DOHH2 (cell line): ENCODE results near the gene SNAPC3.

Experiments
- H3F3A ChIP-seq: fragments of 200-600 bp; sonication (generic), shearing (Covaris generic); 2 replicates; pipeline ENCODE4 v1.6.0; 2016; ENCODE audit warnings: antibody characterized with exemption, mild to moderate bottlenecking; ENCODE audit not compliant: control insufficient read depth, insufficient read depth
- H3K27ac ChIP-seq: fragments of 200-600 bp; sonication (generic); 2 replicates; pipeline ENCODE4 v1.5.1; 2014; ENCODE audit warnings: low read depth, mild to moderate bottlenecking, low read length, moderate library complexity
- H3K27me3 ChIP-seq: fragments of 200-600 bp; sonication (generic); 2 replicates; pipeline ENCODE4 v1.6.1; 2014; ENCODE audit warnings: mild to moderate bottlenecking, low read length, mixed read lengths; ENCODE audit not compliant: control insufficient read depth
- H3K36me3 ChIP-seq: fragments of 200-600 bp; sonication (generic); 2 replicates; pipeline ENCODE4 v1.6.1; 2014; ENCODE audit warnings: mild to moderate bottlenecking, low read length, moderate library complexity, mixed read lengths; ENCODE audit not compliant: control insufficient read depth
- H3K4me1 ChIP-seq: fragments of 200-600 bp; sonication (generic); 2 replicates; pipeline ENCODE4 v1.6.1; 2014; ENCODE audit warnings: mild to moderate bottlenecking, low read length, mixed read lengths; ENCODE audit not compliant: control insufficient read depth
- H3K4me2 ChIP-seq: fragments of 200-600 bp; sonication (generic); 2 replicates; pipeline ENCODE4 v1.6.0; 2014; ENCODE audit warnings: mild to moderate bottlenecking, low read length, moderate library complexity
- H3K4me3 ChIP-seq: fragments of 200-600 bp; sonication (generic); 2 replicates; pipeline ENCODE4 v1.5.1; 2014; ENCODE audit warnings: mild to moderate bottlenecking, low read length, mixed read lengths
- H3K79me2 ChIP-seq: fragments of 200-600 bp; sonication (generic); 2 replicates; pipeline ENCODE4 v1.6.1; 2014; ENCODE audit warnings: mild to moderate bottlenecking, low read length, mixed read lengths; ENCODE audit not compliant: control insufficient read depth
- H3K9me2 ChIP-seq: fragments of 200-600 bp; sonication (generic); replicated peaks from 2 replicates; pipeline ENCODE4 v1.6.1; 2014; ENCODE audit warnings: mild to moderate bottlenecking, low read length, mixed read lengths; ENCODE audit not compliant: control insufficient read depth
- H3K9me3 ChIP-seq: fragments of 200-600 bp; sonication (generic); 2 replicates; pipeline ENCODE4 v1.6.1; 2014; ENCODE audit warnings: antibody characterized with exemption, low read length, mixed read lengths; ENCODE audit not compliant: control insufficient read depth, insufficient read depth
- H4K20me1 ChIP-seq: fragments of 200-600 bp; sonication (generic); 2 replicates; pipeline ENCODE4 v1.6.0; 2014; ENCODE audit warnings: low read depth, mild to moderate bottlenecking, antibody characterized with exemption, low read length, moderate library complexity; ENCODE audit not compliant: control insufficient read depth, insufficient read depth
- EZH2phosphoT487 ChIP-seq: fragments of 200-600 bp; sonication (generic); IDR thresholded peaks from 2 replicates; pipeline ENCODE4 v1.6.1; 2017; ENCODE audit warnings: borderline replicate concordance, mild to moderate bottlenecking, antibody characterized with exemption, low read length, moderate library complexity, mixed read lengths
- TF ChIP-seq, protein P1 (sequence below): fragments of 200-600 bp; sonication (generic); IDR thresholded peaks from one replicate; pipeline ENCODE4 v1.5.1; 2014; ENCODE audit warnings: antibody characterized with exemption, mild to moderate bottlenecking, low read depth, low read length; ENCODE audit not compliant: poor library complexity, severe bottlenecking

SNAPC3 gene

DNA sequence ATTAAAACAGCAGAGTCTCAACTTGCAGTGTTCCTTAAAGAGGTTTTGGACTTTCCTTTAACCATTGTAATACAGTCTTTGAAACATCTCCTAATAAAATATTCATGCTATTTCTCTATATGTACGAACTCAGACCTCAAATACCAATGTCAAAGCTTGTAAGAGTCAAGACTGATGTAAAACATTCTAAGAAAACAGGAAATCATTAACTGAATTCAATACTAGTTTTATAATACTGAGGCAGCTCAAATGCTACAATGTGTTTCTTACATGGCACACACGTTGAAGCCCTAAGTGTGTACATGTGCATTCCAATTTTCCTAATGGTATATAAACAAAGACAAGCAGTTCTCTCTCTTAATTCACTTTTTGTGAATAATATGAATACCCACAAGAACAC lies 76.5 kb downstream of the SNAPC3 start:
- Histone ChIP-seq H3K4me3 (no peak overlapping the region), H3K27ac (no peak overlapping the region), H3K36me3 (peaks cover 93% of the 10 kb centered on the region), H3K4me2 (no peak overlapping the region), H3K9me2 (no peaks in the 10 kb centered on the region), H4K20me1 (peaks cover 5% of the 10 kb centered on the region; the same call in 1 of the 2 replicates), H3K4me1 (peaks cover 3% of the 10 kb centered on the region; the same call in 1 of the 2 replicates), H3F3A (no peaks in the 10 kb centered on the region), H3K27me3 (no peaks in the 10 kb centered on the region), H3K79me2 (peaks cover 96% of the 10 kb centered on the region), H3K9me3 (no peaks in the 10 kb centered on the region)
- no peak for TF ChIP-seq EZH2phosphoT487
- TF ChIP-seq, protein P1, sequence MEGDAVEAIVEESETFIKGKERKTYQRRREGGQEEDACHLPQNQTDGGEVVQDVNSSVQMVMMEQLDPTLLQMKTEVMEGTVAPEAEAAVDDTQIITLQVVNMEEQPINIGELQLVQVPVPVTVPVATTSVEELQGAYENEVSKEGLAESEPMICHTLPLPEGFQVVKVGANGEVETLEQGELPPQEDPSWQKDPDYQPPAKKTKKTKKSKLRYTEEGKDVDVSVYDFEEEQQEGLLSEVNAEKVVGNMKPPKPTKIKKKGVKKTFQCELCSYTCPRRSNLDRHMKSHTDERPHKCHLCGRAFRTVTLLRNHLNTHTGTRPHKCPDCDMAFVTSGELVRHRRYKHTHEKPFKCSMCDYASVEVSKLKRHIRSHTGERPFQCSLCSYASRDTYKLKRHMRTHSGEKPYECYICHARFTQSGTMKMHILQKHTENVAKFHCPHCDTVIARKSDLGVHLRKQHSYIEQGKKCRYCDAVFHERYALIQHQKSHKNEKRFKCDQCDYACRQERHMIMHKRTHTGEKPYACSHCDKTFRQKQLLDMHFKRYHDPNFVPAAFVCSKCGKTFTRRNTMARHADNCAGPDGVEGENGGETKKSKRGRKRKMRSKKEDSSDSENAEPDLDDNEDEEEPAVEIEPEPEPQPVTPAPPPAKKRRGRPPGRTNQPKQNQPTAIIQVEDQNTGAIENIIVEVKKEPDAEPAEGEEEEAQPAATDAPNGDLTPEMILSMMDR, result no peak

GRCh38 chr9:15501179-15501578 lies 78.5 kb downstream of the SNAPC3 start:
- no peak overlapping the region for H3K4me2 ChIP-seq
- no peak overlapping the region for H3K4me3 ChIP-seq
- peaks cover 97% of the 10 kb centered on the region for H3K79me2 ChIP-seq
- H3K9me2 ChIP-seq, result no peaks in the 10 kb centered on the region
- H3F3A ChIP-seq, result no peaks in the 10 kb centered on the region
- no peaks in the 10 kb centered on the region for H3K27me3 ChIP-seq
- H3K4me1 ChIP-seq, result peaks cover 5% of the 10 kb centered on the region
- H3K9me3 ChIP-seq, result no peaks in the 10 kb centered on the region
- peaks cover 5% of the 10 kb centered on the region; the same call in 1 of the 2 replicates for H4K20me1 ChIP-seq
- peaks cover 94% of the 10 kb centered on the region for H3K36me3 ChIP-seq
- no peak overlapping the region for H3K27ac ChIP-seq
- TF ChIP-seq, protein P1, result no peak
- no peak for TF ChIP-seq EZH2phosphoT487

DNA sequence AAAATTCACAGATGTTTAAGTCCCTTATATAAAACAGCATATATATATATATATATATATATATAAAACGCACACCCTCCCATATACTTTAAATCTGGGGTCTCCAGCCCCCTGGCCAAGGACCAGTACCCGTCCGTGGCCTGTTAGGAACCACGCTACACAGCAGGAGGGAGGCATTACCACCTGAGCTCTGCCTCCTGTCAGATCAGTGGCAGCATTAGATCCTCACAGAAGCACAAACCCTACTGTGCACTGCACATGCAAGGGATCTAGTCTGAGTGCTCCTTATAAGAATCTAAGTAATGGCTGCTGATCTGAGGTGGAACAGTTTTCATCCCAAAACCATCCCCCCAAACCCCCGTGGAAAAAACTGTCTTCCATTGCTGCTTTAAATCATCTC lies 79.1 kb downstream of the SNAPC3 start:
- H4K20me1 ChIP-seq, result peaks cover 5% of the 10 kb centered on the region; the same call in 1 of the 2 replicates
- H3K4me2 ChIP-seq, result no peak overlapping the region
- no peak overlapping the region for H3K4me3 ChIP-seq
- peaks cover 97% of the 10 kb centered on the region for H3K79me2 ChIP-seq
- H3K27ac ChIP-seq, result no peak overlapping the region
- H3K27me3 ChIP-seq, result no peaks in the 10 kb centered on the region
- TF ChIP-seq, protein P1, result no peak
- no peak for TF ChIP-seq EZH2phosphoT487
- H3K4me1 ChIP-seq, result peaks cover 11% of the 10 kb centered on the region
- H3K9me3 ChIP-seq, result no peaks in the 10 kb centered on the region
- H3F3A ChIP-seq, result no peaks in the 10 kb centered on the region
- H3K9me2 ChIP-seq, result no peaks in the 10 kb centered on the region
- peaks cover 94% of the 10 kb centered on the region for H3K36me3 ChIP-seq
